ENCODE measurements around the gene BMERB1. TPM values are rescaled to one million over a fixed set of nuclear protein-coding genes. Genes with fewer than 3 reads are reported as not detected.

The BMERB1 gene
- total and polyA plus RNA-seq, 9 of the 15 experiments (the other 6 are each of a cell fraction or from before 2014, with no cell fraction given) = 0.29 to 2.9 (median 0.94) TPM

DNA sequence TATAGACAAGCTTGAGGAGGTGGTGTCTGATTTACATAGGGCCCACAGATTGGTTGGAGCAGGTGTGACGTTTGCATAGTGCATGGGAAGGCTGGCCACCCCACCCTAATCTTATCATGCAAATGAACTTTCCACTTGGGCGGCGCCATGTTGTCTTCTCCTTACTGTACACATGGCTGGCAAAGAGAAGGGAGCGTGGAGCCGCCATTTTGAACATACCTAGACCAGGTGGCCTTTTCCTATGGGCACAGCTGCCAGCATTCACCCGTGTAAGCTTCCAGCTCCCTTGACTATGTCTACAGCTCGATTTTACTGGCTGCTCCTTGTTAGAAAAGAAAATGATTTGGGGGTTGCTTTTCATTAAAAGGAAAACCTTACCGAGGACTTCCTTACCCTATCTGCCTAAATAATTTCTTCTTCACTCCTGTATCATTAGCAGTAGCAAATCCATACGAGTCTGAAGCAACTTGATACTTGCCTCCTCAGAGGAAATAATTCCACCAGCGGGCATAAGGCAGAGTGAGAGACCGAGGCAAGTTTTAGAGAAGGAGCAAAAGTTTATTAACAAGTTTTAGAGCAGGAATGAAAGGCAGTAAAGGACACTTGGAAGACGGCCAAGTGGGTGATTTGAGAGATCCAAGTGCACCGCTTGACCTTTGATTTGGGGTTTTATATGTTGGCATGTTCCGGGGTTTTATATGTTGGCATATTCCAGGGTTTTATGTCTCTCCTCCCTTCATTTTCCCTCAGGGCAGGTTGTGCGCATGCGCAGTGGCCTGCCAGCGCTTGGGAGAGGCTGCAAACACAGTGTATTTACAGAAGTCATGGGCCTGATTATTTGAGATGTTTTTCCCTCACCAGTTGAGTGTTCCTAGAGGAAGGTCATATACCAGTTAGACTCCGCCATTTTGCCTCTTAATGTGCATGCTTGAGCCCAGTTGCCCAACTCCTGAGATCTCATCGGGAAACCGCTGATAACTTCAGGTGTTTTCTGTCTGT lies 142.9 kb downstream of the BMERB1 start (continued):
- TF ChIP-seq, protein P1, sequence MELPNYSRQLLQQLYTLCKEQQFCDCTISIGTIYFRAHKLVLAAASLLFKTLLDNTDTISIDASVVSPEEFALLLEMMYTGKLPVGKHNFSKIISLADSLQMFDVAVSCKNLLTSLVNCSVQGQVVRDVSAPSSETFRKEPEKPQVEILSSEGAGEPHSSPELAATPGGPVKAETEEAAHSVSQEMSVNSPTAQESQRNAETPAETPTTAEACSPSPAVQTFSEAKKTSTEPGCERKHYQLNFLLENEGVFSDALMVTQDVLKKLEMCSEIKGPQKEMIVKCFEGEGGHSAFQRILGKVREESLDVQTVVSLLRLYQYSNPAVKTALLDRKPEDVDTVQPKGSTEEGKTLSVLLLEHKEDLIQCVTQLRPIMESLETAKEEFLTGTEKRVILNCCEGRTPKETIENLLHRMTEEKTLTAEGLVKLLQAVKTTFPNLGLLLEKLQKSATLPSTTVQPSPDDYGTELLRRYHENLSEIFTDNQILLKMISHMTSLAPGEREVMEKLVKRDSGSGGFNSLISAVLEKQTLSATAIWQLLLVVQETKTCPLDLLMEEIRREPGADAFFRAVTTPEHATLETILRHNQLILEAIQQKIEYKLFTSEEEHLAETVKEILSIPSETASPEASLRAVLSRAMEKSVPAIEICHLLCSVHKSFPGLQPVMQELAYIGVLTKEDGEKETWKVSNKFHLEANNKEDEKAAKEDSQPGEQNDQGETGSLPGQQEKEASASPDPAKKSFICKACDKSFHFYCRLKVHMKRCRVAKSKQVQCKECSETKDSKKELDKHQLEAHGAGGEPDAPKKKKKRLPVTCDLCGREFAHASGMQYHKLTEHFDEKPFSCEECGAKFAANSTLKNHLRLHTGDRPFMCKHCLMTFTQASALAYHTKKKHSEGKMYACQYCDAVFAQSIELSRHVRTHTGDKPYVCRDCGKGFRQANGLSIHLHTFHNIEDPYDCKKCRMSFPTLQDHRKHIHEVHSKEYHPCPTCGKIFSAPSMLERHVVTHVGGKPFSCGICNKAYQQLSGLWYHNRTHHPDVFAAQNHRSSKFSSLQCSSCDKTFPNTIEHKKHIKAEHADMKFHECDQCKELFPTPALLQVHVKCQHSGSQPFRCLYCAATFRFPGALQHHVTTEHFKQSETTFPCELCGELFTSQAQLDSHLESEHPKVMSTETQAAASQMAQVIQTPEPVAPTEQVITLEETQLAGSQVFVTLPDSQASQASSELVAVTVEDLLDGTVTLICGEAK (IDR thresholded peaks at IDR 0.05) = no peak
- TF ChIP-seq, protein P1 (CRISPR knock-in tag; IDR thresholded peaks at IDR 0.05) = no peak
- TF ChIP-seq NEUROD1 (IDR thresholded peaks at IDR 0.05; ENCODE audit: borderline replicate concordance, low read depth, low read length, partially characterized antibody) (peak; percentile 45), ZNF766 (CRISPR knock-in tag; conservative IDR thresholded peaks at IDR 0.05) (peak; percentile 77), HMG20A (CRISPR knock-in tag; conservative IDR thresholded peaks at IDR 0.05) (no peak), RCOR1 (IDR thresholded peaks at IDR 0.05; ENCODE audit: borderline replicate concordance in 1 of 2, low read depth in 2 of 2, low read length in 2 of 2) (0 out of 4 replicates have a peak, but pooled peaks of 1 of the 2 experiments have one; percentile 13), PHF8 (IDR thresholded peaks at IDR 0.05; ENCODE audit: borderline replicate concordance, low read length) (peak; percentile 57; the same call in 1 of the 2 replicates), DPF2 (IDR thresholded peaks at IDR 0.05) (0 out of 2 replicates have a peak, but pooled peaks have one; percentile 25), CREB1 (IDR thresholded peaks at IDR 0.05) (peak; percentile 65), CREB1 (CRISPR knock-in tag; IDR thresholded peaks at IDR 0.05) (peak; percentile 58; the same call in 1 of the 2 replicates), CEBPB (tag; IDR thresholded peaks at IDR 0.05) (0 out of 2 replicates have a peak, but pooled peaks have one; percentile 8), ZNF507 (tag; conservative IDR thresholded peaks at IDR 0.05) (no peak), NCOA2 (IDR thresholded peaks at IDR 0.05; ENCODE audit: partially characterized antibody in 2 of 2) (no peak), PATZ1 (CRISPR knock-in tag; IDR thresholded peaks at IDR 0.05; ENCODE audit: borderline replicate concordance) (no peak), SMAD4 (CRISPR knock-in tag; conservative IDR thresholded peaks at IDR 0.05) (peak; percentile 39; the same call in 1 of the 2 replicates), ZNF224 (CRISPR knock-in tag; IDR thresholded peaks at IDR 0.05) (no peak)

Measured in K562 (cell line).